ENCODE measurements around the gene GRM7. TPM values are rescaled to one million over a fixed set of nuclear protein-coding genes. Genes with fewer than 3 reads are reported as not detected.

The GRM7 gene
- total RNA-seq, 1 experiment from 2014 or later = 0.28 TPM

DNA sequence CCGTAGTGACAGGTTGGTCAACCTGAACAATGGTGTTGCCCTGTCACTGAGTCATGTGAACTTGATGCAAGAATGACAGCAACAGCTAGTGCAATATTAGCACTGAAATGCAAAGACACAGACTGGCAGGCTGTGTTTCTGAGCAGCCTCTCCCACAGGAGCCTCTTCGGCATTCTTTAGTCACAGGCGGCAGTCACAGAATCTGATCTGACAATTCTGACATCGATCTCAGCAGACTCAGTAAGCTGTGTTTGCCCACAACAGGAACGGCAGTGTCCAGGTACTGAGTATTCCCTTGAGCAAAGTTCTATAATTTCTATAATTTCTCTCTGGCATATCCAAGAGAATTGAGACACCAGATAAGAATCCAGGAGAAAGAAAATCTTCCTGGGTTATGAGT, 776.8 kb downstream of the GRM7 start:
- Histone ChIP-seq H3K9me3 (ENCODE audit: control insufficient read depth, low read depth, low read length) (no peaks in the 10 kb centered on the region), H3K4me2 (ENCODE audit: insufficient read depth, insufficient read length, low read length) (no peak overlapping the region), H3K4ac (ENCODE audit: low read depth, low read length) (no peak overlapping the region), H2BK12ac (ENCODE audit: insufficient read length, low read depth, low read length) (no peak overlapping the region), H3T11ph (ENCODE audit: low read length) (no peak overlapping the region), H3K27ac (ENCODE audit: insufficient read length, low read depth, low read length) (no peak overlapping the region), H4K8ac (replicated peaks; ENCODE audit: insufficient read length, low read depth, low read length) (no peak overlapping the region), H3K27me3 (ENCODE audit: insufficient read depth, low read length) (no peaks in the 10 kb centered on the region), H2BK120ac (ENCODE audit: low read depth, low read length, poor library complexity, severe bottlenecking) (no peak overlapping the region), H3K9ac (ENCODE audit: extremely low read depth, insufficient read length, low read length) (no peak overlapping the region), H3K79me2 (ENCODE audit: insufficient read depth, low read length) (no peaks in the 10 kb centered on the region), H2AFZ (ENCODE audit: low read length) (no peak overlapping the region), H3K14ac (ENCODE audit: insufficient read depth, low read length) (no peak overlapping the region; the same call in 1 of the 2 replicates), H3K18ac (ENCODE audit: insufficient read length, low read depth, low read length) (no peak overlapping the region), H3K56ac (ENCODE audit: insufficient read length, low read depth, low read length) (no peak overlapping the region), H3K79me1 (ENCODE audit: insufficient read depth, low read depth, low read length, poor library complexity, severe bottlenecking) (no peaks in the 10 kb centered on the region), H2BK15ac (ENCODE audit: low read depth, low read length) (no peak overlapping the region), H2BK20ac (ENCODE audit: low read depth, low read length, poor library complexity, severe bottlenecking) (no peak overlapping the region), H3K23me2 (ENCODE audit: insufficient read length, low read depth, low read length, poor library complexity, severe bottlenecking) (no peaks in the 10 kb centered on the region), H4K20me1 (ENCODE audit: control insufficient read depth, insufficient read depth, insufficient read length) (no peaks in the 10 kb centered on the region), H2AK5ac (ENCODE audit: insufficient read length, low read length) (no peak overlapping the region), H4K91ac (ENCODE audit: insufficient read length, low read depth, low read length) (no peak overlapping the region), H3K23ac (ENCODE audit: insufficient read length, low read depth, low read length) (no peak overlapping the region), H3K4me1 (ENCODE audit: insufficient read depth, low read length) (no peaks in the 10 kb centered on the region), H4K5ac (ENCODE audit: insufficient read length, low read depth, low read length) (no peak overlapping the region), H2BK5ac (ENCODE audit: insufficient read length, low read length) (no peak overlapping the region)
- no peak for DNase-seq
- Mint-ChIP-seq H3K4me1 (peaks cover 0 to 4% of the 10 kb centered on the region in 2 experiments; a peak in 2 of 4 replicates), H3K27me3 (ENCODE audit: low read depth) (no peaks in the 10 kb centered on the region), H3K36me3 (ENCODE audit: insufficient read depth in 1 of 3, low read depth in 3 of 3) (no peaks in the 10 kb centered on the region), H3K9me3 (no peaks in the 10 kb centered on the region), H3K4me3 (no peak overlapping the region), H3K27ac (no peak overlapping the region)
- WGBS (ENCODE audit: extremely low coverage, insufficient read length, low lambda C conversion rate) = no CpG with 5 or more reads among the region's 5 CpGs
- TF ChIP-seq, protein P1, sequence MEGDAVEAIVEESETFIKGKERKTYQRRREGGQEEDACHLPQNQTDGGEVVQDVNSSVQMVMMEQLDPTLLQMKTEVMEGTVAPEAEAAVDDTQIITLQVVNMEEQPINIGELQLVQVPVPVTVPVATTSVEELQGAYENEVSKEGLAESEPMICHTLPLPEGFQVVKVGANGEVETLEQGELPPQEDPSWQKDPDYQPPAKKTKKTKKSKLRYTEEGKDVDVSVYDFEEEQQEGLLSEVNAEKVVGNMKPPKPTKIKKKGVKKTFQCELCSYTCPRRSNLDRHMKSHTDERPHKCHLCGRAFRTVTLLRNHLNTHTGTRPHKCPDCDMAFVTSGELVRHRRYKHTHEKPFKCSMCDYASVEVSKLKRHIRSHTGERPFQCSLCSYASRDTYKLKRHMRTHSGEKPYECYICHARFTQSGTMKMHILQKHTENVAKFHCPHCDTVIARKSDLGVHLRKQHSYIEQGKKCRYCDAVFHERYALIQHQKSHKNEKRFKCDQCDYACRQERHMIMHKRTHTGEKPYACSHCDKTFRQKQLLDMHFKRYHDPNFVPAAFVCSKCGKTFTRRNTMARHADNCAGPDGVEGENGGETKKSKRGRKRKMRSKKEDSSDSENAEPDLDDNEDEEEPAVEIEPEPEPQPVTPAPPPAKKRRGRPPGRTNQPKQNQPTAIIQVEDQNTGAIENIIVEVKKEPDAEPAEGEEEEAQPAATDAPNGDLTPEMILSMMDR (conservative IDR thresholded peaks at IDR 0.05) = no peak
